ENCODE results near the gene SEC61A2. TPM values are rescaled to one million over a fixed set of nuclear protein-coding genes. Genes with fewer than 3 reads are reported as not detected.

The SEC61A2 gene
- total and polyA plus RNA-seq, 2 donors (not counting 3 experiments of a cell fraction or from before 2014, with no cell fraction given) = 7.3 to 7.5 TPM

DNA sequence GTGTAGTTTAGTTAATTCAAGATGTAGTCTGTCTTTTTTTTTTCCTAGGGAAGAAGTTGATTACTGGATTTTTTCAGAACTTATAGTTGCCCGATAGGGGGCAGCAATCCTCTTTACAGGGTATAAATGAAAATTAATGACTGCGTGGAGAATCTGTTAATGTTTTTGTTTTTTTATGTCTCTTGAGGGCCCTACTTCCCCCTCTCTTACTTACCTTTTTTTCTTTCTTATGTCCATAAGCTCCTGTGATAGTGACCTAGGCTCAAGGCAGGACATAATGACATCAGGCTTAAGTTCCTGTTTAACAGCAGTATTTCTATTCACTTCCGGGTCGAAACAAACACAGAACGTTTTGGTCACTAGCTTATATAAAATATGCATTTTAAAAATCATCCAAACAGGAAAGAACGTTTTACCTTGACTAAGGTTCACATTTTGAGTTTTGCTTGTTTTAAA lies 85.3 kb downstream of the SEC61A2 start:
- DNase-seq (ENCODE audit: low read depth, low spot score) (peak; percentile 65), FAIRE-seq (peak; percentile 61)
- peaks cover 6% of the 10 kb centered on the region for H3K4me1 ChIP-seq (ENCODE audit: control insufficient read depth, extremely low read depth, insufficient read depth, low read length)
- peak overlapping the region; percentile 46 for H3K4me2 ChIP-seq (ENCODE audit: insufficient read depth, low read length)
- no peaks in the 10 kb centered on the region for H3K9me3 ChIP-seq (replicated peaks; ENCODE audit: control insufficient read depth, insufficient read depth, low read length)
- dilution Hi-C loops (cut with MboI; ENCODE audit: extremely low pct_ligation_motif_present, low sequenced_read_pairs) (no loop called here), intact Hi-C loops (cut with micrococcal nuclease) (loop anchor here (1.0 kb wide), 2 partner anchors 442 to 497 kb away; no protein-coding TSS in a partner anchor)
- H2AFZ ChIP-seq (ENCODE audit: low read depth, low read length) = peak overlapping the region; percentile 57
- peaks cover 8 to 28% of the 10 kb centered on the region in 2 experiments for H3K36me3 ChIP-seq (ENCODE audit: control insufficient read depth in 2 of 2, extremely low read depth in 1 of 2, insufficient read depth in 2 of 2, low read length in 2 of 2)
- peak overlapping the region; percentile 23 for H3K27ac ChIP-seq (ENCODE audit: insufficient read depth, low read depth, low read length)
- TF ChIP-seq POLR2AphosphoS5 (IDR thresholded peaks at IDR 0.05; ENCODE audit: insufficient read depth, low read depth, low read length) = no peak
- TF ChIP-seq, protein P1, sequence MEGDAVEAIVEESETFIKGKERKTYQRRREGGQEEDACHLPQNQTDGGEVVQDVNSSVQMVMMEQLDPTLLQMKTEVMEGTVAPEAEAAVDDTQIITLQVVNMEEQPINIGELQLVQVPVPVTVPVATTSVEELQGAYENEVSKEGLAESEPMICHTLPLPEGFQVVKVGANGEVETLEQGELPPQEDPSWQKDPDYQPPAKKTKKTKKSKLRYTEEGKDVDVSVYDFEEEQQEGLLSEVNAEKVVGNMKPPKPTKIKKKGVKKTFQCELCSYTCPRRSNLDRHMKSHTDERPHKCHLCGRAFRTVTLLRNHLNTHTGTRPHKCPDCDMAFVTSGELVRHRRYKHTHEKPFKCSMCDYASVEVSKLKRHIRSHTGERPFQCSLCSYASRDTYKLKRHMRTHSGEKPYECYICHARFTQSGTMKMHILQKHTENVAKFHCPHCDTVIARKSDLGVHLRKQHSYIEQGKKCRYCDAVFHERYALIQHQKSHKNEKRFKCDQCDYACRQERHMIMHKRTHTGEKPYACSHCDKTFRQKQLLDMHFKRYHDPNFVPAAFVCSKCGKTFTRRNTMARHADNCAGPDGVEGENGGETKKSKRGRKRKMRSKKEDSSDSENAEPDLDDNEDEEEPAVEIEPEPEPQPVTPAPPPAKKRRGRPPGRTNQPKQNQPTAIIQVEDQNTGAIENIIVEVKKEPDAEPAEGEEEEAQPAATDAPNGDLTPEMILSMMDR (IDR thresholded peaks at IDR 0.05; ENCODE audit: extremely low read depth in 1 of 2, insufficient read depth in 1 of 2, low read depth in 1 of 2, low read length in 2 of 2) = peak; percentile 42 to 51
- H3K9me1 ChIP-seq (replicated peaks; ENCODE audit: control insufficient read depth, extremely low read depth, insufficient read depth, low read length) = no peaks in the 10 kb centered on the region
- no peaks in the 10 kb centered on the region for H4K20me1 ChIP-seq (replicated peaks; ENCODE audit: control insufficient read depth, extremely low read depth, insufficient read depth, low read length)
- no TSS peak for BruUV-seq (replicated peaks)
- H3K4me3 ChIP-seq (replicated peaks in 1 of 3; ENCODE audit: insufficient read depth in 1 of 3, low read depth in 1 of 3, low read length in 3 of 3) = no peak overlapping the region
- H3K9ac ChIP-seq (replicated peaks; ENCODE audit: extremely low read depth, insufficient read depth, low read length) = peak overlapping the region; percentile 14
- no peaks in the 10 kb centered on the region for H3K27me3 ChIP-seq (ENCODE audit: control insufficient read depth in 2 of 2, insufficient read depth in 2 of 2, low read length in 2 of 2)
- POLR2A ChIA-PET = no interaction called here
- CTCF ChIA-PET = interaction anchor here (0.8 to 2.6 kb wide), 16 partner anchors 9 to 842 kb away, joined by 3 to 17 read pairs (median 4); partner anchors contain the start of genes CDC123 and NUDT5
- H3K79me2 ChIP-seq (ENCODE audit: control insufficient read depth, insufficient read depth, low read length) = peaks cover 11% of the 10 kb centered on the region

MicroRNA genes within 50 kb of the gene (microRNA counts, 767-probe panel; counts per million panel counts)
- 723 counts per million, percentile 96 among the panel's probes with 10 or more counts for microRNA hsa-miR-548ak

Small RNA genes lying within 50 kb of the gene (microRNA-seq; reads per million reads assigned to microRNA genes)
- gene MIR548AK (ENCODE audit: borderline number of aligned reads, borderline replicate concordance) = not detected

Small RNA genes lying within 50 kb of the gene (small RNA-seq; reads per million reads assigned to genes)
- gene MIR548AK (ENCODE audit: insufficient read depth, insufficient read length, low read depth, low replicate concordance) = not detected
- not detected for gene RNU6-88P (ENCODE audit: insufficient read depth, insufficient read length, low read depth, low replicate concordance)

Other genes with a start within 250 kb of the SEC61A2 start
- 23.9 and 27.7 TPM in 2 replicates for gene UPF2, start 86.9 kb upstream of the SEC61A2 start, total RNA-seq
- gene UPF2, start 86.9 kb upstream of the SEC61A2 start, polyA plus RNA-seq = 3.3 and 4.8 TPM in 2 replicates
- gene DHTKD1, start 60.7 kb upstream of the SEC61A2 start, total RNA-seq = 15.3 and 17.6 TPM in 2 replicates
- 18.3 and 22.9 TPM in 2 replicates for gene DHTKD1, start 60.7 kb upstream of the SEC61A2 start, polyA plus RNA-seq
- gene NUDT5, start 66.2 kb downstream of the SEC61A2 start, total RNA-seq = 81.8 and 89.0 TPM in 2 replicates
- 67.9 and 87.8 TPM in 2 replicates for gene NUDT5, start 66.2 kb downstream of the SEC61A2 start, polyA plus RNA-seq
- 97.3 and 106 TPM in 2 replicates for gene CDC123, start 66.5 kb downstream of the SEC61A2 start, total RNA-seq
- 57.0 and 65.6 TPM in 2 replicates for gene CDC123, start 66.5 kb downstream of the SEC61A2 start, polyA plus RNA-seq
- gene CAMK1D, start 219.9 kb downstream of the SEC61A2 start, total RNA-seq = 1.1 and 4.2 TPM in 2 replicates
- 0.37 and 0.48 TPM in 2 replicates for gene CAMK1D, start 219.9 kb downstream of the SEC61A2 start, polyA plus RNA-seq

Data from endothelial cell of umbilical vein (primary cell).